RWPE2 (cell line): ENCODE data around the gene ADAM19.
"Not testable (repeated sequence)": the region's sequence is repeated elsewhere in the genome, so short reads cannot be mapped to it uniquely, and the experiment has no call there.

Experiments used
- ATAC-seq: fragments of 200-7000 bp; cut with Tn5 transposase; 3 replicates; pipeline ENCODE4 v1.9.1; 2021; ENCODE audit warnings: low read depth
- DNase-seq: peaks from one replicate; pipeline ENCODE4 v3.0.0-alpha.2; 2020; ENCODE audit warnings: low spot score
- H3K27ac ChIP-seq: fragments of 450-650 bp; 2 replicates; pipeline ENCODE4 v1.5.1; 2017; ENCODE audit warnings: mild to moderate bottlenecking; ENCODE audit not compliant: poor library complexity, severe bottlenecking
- H3K27me3 ChIP-seq: fragments of 250-450 bp; sonication (Bioruptor Pico); 2 replicates; pipeline ENCODE4 v1.5.1; 2021; ENCODE audit warnings: mild to moderate bottlenecking, moderate library complexity; ENCODE audit not compliant: insufficient read depth, poor library complexity, severe bottlenecking
- H3K36me3 ChIP-seq: fragments of 250-450 bp; sonication (Bioruptor Pico); 2 replicates; pipeline ENCODE4 v1.5.1; 2020; ENCODE audit warnings: low read depth, mild to moderate bottlenecking, moderate library complexity
- H3K4me1 ChIP-seq: fragments of 250-450 bp; sonication (Bioruptor Pico); 2 replicates; pipeline ENCODE4 v1.5.1; 2021; ENCODE audit warnings: mild to moderate bottlenecking, moderate library complexity; ENCODE audit not compliant: insufficient read depth, poor library complexity, severe bottlenecking
- H3K4me3 ChIP-seq: fragments of 250-450 bp; sonication (Bioruptor Pico); 2 replicates; pipeline ENCODE4 v1.5.1; 2021; ENCODE audit warnings: mild to moderate bottlenecking, moderate library complexity; ENCODE audit not compliant: severe bottlenecking
- H3K9me3 ChIP-seq: fragments of 250-450 bp; sonication (Bioruptor Pico); 2 replicates; pipeline ENCODE4 v1.5.1; 2021; ENCODE audit warnings: mild to moderate bottlenecking, moderate library complexity; ENCODE audit not compliant: severe bottlenecking
- TF ChIP-seq, protein P1 (sequence below): fragments of 450-650 bp; IDR thresholded peaks from one replicate; pipeline ENCODE4 v1.5.1; 2017; ENCODE audit warnings: mild to moderate bottlenecking, moderate library complexity; ENCODE audit not compliant: poor library complexity, severe bottlenecking

Gene ADAM19

DNA sequence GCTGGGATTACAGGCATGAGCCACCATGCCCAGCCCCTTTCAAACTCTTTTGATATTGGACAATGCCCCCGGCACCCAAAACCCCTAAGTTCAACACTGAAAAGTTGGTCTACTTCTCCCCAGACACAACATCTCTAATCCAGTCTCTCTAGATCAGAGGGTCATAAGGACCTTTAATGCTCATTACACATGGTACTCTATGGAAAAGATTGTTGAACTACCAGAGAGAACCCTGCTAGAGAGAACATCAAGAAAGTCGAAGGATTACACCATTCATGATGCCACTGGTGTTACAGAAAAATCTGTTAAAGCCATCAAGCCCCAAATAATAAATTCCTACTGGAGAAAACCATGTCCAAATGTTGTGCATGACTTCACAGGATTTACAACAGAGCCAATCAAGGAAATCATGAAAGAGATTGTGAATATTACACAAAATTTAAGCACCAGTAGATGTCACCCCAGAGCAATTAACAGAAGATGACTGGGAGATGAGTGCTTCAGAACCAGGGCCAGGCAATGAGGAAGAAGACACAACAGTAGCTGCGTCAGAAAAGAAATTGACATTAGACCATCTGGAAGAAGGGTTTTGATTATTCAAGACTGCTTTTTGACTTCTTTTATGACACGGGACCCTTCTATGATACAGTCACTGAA lies 143.9 kb downstream of the ADAM19 start:
- H3K4me1 ChIP-seq: no peaks in the 10 kb centered on the region
- no peak for DNase-seq
- no peaks in the 10 kb centered on the region for H3K36me3 ChIP-seq
- no peaks in the 10 kb centered on the region for H3K27me3 ChIP-seq
- no peak overlapping the region for H3K27ac ChIP-seq
- TF ChIP-seq, protein P1, sequence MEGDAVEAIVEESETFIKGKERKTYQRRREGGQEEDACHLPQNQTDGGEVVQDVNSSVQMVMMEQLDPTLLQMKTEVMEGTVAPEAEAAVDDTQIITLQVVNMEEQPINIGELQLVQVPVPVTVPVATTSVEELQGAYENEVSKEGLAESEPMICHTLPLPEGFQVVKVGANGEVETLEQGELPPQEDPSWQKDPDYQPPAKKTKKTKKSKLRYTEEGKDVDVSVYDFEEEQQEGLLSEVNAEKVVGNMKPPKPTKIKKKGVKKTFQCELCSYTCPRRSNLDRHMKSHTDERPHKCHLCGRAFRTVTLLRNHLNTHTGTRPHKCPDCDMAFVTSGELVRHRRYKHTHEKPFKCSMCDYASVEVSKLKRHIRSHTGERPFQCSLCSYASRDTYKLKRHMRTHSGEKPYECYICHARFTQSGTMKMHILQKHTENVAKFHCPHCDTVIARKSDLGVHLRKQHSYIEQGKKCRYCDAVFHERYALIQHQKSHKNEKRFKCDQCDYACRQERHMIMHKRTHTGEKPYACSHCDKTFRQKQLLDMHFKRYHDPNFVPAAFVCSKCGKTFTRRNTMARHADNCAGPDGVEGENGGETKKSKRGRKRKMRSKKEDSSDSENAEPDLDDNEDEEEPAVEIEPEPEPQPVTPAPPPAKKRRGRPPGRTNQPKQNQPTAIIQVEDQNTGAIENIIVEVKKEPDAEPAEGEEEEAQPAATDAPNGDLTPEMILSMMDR: peak; percentile 89
- no peak overlapping the region for H3K4me3 ChIP-seq
- peak; percentile 90 for ATAC-seq
- no peaks in the 10 kb centered on the region for H3K9me3 ChIP-seq

DNA sequence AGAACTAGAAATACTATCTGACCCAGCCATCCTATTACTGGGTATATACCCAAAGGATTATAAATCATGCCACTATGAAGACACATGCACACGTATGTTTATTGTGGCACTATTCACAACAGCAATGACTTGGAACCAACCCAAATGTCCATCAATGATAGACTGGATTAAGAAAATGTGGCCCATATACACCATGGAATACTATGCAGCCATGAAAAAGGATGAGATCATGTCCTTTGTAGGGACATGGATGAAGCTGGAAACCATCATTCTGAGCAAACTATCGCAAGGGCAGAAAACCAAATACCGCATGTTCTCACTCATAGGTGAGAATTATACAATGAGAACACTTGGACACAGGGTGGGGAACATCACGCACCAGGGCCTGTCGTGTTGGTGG lies 145.7 kb downstream of the ADAM19 start:
- H3K36me3 ChIP-seq, ATAC-seq, H3K27ac ChIP-seq, H3K4me1 ChIP-seq, DNase-seq, H3K9me3 ChIP-seq, H3K4me3 ChIP-seq, H3K27me3 ChIP-seq: not testable (repeated sequence)
